ENCODE results near the gene EFNA2. TPM values are rescaled to one million over a fixed set of nuclear protein-coding genes. Genes with fewer than 3 reads are reported as not detected.

Gene EFNA2
- total RNA-seq, 1 experiment from 2014 or later = not detected

DNA sequence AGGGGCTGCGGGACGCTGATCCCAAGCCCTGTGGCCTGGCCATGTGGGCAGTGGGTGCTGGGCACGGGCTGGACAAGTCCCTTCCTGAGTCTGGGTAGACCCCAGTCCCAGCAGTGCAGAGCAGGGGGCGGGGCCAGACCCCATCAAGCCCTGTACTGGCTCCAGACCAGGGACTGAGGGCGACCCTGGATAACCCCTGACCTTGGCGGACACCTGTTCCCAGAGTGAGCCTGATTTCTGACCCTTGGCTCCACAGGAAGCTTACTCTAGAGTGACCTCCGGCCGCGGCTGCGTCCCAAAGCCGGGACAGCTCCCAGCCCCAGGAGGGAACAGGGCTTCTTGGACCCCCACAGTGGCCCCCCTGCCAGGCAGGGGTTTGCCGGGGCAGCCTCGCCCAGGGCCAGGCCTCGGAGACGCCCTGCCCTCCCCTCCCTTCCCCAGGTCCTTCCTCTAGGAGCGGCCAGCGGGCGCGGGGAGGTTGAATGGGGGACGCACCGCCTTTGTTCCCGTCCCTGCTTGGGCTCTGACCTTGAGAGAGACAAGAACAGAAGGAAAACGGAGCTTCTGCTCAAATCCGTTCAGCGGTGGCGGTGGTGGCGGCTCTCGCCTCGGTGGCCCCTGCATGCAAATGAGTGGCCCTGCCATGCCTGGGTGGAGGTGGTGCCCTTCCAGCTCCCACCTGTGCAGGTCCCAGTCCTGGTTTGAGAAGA lies 2.3 kb upstream of the EFNA2 start:
- DNase-seq (ENCODE audit: low read depth) = no peak

- DNase-seq (ENCODE audit: low read depth) = no peak
These were observed 1.8 kb upstream of the EFNA2 start for GRCh38 chr19:1283917-1284292.

DNA sequence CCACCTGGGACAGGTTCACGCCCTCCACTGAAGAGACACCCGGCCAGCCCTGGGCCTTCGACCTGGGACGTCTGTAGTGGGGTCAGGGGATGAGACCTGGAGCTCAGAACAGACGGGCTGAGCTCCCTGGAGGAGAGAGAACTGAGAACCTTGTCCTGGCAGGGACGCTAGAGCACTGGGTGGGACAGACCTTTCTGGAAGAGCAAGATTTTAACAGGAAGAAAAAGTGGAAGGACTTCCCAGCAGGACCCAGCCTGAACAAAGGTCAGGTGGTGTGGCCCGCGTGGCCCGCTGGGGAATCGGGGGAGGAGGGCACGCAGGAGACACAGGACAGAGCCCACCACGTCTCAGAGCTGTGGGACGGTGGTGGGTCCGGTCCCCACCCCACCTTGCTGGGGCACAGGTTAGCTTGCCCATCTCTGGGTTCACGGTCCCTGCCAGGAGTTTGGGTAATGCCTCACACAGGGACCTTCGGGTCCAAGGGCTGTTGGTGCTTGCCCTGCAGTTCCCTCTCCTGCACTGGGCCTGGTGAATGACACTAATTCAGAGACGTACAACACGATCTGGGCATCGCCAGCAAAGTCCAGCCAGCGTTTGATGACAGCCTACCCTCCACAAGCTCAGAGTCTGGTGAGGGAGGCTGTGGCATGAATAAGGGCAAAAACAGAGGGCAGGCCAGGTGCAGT lies 1.2 kb upstream of the EFNA2 start:
- DNase-seq (ENCODE audit: low read depth) = no peak

DNA sequence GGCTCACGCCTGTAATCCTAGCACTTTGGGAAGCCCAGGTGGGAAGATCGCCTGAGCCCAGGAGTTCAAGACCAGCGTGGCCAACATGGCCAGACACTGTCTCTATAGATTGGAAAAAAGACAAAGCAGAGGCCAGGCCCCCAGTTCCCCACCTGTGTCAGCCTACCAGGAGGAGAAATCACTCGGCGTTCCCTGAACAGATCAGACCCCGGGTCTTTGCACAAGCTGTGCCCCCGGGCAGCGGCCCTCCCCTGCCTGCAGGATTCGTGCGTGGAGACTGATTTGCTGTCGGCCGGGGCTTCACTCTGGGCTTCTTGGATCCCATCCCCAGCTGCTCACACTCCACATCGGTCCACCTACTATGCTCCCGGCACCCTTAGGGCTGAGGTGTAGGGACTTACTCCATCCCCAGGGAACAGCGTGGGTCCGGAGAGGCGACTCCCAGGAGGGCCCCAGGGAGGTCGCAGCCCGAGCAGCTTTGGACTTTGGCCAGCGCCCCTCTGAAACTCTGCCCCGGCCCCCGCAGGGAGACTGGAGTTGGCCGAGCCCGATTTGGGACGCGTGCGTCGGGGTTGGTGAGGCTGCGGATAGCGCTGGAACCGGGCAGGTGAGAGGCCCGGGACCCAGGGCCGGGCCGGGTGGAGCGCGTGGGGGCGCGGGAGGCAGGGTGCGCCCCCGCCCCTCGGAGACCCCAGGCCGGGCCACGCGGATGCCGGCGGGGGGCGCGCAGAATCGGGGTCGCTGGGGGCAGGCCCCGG lies 515 bp upstream of the EFNA2 start:
- no peak for DNase-seq (ENCODE audit: low read depth)

- DNase-seq (ENCODE audit: low read depth) = no peak
These were observed 1.0 kb downstream of the EFNA2 start for GRCh38 chr19:1286487-1287353.

GRCh38 chr19:1287354-1288225 lies 1.9 kb downstream of the EFNA2 start:
- DNase-seq (ENCODE audit: low read depth) = no peak

GRCh38 chr19:1288226-1288612 lies 2.5 kb downstream of the EFNA2 start:
- DNase-seq (ENCODE audit: low read depth) = no peak

DNA sequence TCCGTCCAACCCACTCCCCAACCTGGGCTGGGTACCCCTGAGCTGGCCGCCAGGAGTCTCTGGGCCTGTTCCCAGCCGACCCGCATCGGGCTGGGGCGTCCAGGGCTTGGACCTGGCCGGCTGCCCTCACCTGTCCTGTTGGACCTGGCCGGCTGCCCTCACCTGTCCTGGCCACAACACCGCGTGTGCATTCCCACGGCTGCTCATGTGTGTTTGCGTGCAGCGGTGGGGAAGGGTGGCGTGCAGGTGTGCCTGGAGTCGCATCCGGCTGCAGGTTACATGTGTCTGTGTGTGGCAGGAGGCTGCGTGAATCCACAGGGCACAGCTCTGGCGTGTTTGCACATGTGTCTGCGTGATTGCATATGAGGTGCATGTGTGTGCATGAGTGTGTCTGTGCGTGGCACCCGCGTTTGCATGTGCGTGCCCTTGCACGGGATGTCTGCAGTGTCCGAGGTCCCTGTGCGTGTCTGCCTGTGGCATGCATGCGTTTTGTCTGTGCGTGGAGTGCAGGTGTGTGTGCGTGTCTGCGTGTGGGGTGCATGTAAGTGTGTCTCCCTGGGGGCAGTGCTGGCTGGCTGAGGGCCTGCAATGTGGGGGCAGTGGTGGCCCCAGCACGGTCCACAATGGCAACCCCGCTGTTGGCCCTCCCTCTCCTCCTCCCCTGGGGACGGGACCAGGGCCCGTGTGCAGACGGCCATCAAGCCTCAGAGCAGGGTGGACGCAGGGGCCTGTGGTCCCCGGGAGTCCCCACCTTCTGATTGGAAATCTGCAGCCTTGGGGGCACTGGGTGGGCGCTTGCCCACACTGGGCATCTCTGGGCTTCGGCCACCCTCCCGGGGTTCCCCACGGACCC lies 3.4 kb downstream of the EFNA2 start:
- no peak for DNase-seq (ENCODE audit: low read depth)

DNA sequence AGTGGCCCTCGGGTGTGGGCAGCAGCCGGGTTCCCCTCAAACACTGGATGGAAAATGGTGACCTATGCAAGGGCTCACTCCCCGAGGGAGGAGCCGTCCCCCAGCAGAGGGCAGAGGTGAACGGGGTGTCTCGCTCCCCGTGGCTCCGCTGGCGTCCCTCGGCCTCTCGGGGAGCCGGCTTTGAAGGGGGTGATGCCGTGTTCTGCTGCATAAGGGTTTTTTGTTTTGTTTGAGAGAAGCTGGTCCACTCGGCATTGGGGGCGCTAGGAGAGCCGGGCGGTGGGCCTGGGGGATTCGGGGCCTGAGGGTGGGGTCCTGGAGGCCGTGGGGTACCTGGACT lies 4.0 kb downstream of the EFNA2 start:
- no peak for DNase-seq (ENCODE audit: low read depth)

DNA sequence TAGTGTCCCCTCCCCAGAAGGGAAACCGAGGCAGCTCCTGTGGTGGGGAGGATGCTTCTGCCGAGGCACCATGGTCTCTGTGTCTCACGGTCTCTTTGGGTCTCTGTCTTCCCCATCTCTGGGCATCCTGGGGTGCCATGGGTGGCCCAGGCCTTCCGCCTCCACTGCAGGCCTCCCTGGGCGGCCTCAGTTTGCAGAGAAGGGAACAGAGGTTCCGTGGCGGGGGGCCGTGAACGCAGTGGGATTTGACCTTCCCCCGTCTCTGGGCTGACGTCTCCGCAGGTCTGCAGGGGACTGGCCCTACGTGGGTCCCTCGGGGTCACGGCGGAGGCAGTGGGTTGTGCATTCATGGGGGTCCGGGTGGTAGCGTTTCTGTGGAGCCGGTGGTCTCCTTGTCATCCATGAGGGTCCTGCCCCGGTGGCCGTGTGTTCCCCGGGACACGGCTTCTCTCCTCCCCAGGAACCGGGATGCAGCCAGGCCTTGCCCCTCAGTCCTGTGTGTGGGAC lies 4.6 kb downstream of the EFNA2 start:
- no peak for DNase-seq (ENCODE audit: low read depth)

DNA sequence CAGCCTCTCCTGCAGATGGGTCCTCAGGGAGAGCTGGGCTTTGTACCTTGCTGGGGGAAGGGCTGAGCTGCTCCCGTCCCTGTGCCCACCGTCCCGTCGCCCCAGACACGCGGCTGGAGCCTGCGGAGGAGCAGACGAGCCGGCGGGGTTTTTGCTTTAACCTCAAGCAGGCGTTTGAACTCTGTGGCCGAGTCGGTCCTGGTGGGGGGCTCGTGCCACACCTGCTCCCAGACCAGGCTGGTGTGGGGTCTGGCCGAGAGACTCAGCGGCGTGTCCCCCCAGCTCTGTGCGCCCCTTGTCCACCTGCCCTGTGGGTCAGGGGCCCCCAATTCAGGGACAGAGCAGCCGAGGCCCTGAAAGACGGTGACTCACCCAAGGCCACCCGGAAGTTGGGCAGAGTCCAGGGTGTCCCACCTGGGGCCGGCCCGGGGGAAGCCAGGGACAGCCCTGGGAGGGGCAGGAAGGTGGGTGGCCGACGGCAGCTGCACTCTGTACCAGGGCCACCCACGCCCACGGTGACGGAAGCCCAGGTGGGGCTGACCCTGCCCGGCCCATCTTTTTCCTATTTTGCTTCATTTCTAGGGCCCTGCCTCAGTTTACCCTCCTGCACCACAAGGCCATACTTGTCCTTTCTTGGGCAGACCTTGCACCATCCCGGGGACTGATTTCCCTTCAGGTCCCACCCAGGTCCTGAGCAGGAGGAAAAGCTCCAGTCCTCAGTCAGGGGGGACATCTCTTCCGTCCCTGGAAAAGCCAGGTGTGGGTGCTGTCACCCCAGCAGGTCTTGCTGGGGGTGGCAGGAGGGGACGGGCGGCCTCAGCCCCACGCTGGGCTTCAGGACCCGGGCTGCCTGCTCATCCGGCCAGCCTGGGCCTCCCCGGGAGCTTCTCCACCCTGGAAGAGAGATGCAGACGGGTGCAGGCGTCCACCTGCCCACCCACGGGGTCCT lies 5.3 kb downstream of the EFNA2 start:
- no peak for DNase-seq (ENCODE audit: low read depth)

DNA sequence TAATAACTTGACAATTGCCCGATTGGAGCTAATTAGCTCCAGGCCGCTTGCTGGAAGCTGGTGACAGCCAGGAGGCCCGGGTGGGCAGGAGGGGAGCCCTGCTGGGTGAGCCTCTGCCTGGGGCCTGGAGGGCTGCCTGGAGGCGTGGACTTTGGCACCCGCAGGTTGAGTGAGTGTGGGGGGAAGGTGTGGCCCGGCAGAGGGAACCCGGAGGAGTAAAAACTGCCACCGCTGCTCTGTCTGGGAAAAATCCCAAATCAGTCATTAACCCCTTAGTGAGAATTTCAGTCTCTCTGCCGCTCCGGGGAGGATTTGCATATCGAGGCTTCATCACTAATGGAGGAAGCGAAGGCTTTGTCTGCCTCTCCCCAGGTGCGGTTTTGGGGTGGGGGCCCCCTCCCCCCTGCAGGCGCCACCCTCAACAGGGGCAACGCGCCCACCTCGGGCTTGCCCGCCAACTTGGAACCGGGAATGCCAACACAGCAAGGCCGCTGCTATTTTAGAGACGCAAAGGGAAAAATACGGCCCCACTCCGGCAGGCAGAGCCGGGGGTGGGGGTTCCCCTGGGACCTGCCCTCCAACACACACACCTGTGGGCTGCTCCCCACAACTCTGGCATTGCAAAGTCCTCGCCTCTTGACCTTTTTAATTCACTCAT lies 6.2 kb downstream of the EFNA2 start:
- no peak for DNase-seq (ENCODE audit: low read depth)

GRCh38 chr19:1292419-1293151 lies 6.9 kb downstream of the EFNA2 start:
- no peak for DNase-seq (ENCODE audit: low read depth)

GRCh38 chr19:1293782-1294604 lies 8.3 kb downstream of the EFNA2 start:
- DNase-seq (ENCODE audit: low read depth) = no peak

- DNase-seq (ENCODE audit: low read depth) = no peak
These were observed 9.0 kb downstream of the EFNA2 start for GRCh38 chr19:1294688-1295087.

Data from LHCN-M2 (cell line).